Kidney (tissue), 14 donors: ENCODE results near the gene ASB4. TPM values are rescaled to one million over a fixed set of nuclear protein-coding genes. Genes with fewer than 3 reads are reported as not detected.

Source experiments
- DNase-seq, 5 donors: peaks; one replicate each; pipeline ENCODE4 v3.0.0-alpha.2; 2013 to 2020
- FAIRE-seq: peaks from 2 replicates; lab custom pipeline; 2012; peaks lifted over from hg19 to GRCh38; lab: Jason Lieb, UNC
- H3K27ac ChIP-seq, 2 donors: one replicate each; pipeline ENCODE4 v1.7.0; 2013; ENCODE audit warnings: low read depth in 2 of 2, low read length in 2 of 2, inconsistent platforms in 1 of 2
- H3K27me3 ChIP-seq: one replicate; pipeline ENCODE4 v1.7.1; 2013; ENCODE audit warnings: low read length, inconsistent platforms; ENCODE audit not compliant: control insufficient read depth, insufficient read depth
- H3K36me3 ChIP-seq, 3 donors: one replicate each; pipeline versions ENCODE4 v1.7.0 to v1.7.1; 2013; ENCODE audit warnings: low read length in 3 of 3, control low read depth in 1 of 3, inconsistent platforms in 1 of 3; ENCODE audit not compliant: insufficient read depth in 3 of 3, control insufficient read depth in 2 of 3
- H3K4me1 ChIP-seq, 3 donors: one replicate each; pipeline versions ENCODE4 v1.7.0 to v1.7.1; 2013; ENCODE audit warnings: low read length in 3 of 3, inconsistent platforms in 1 of 3, low read depth in 1 of 3; ENCODE audit not compliant: control insufficient read depth in 2 of 3, insufficient read depth in 2 of 3
- H3K4me3 ChIP-seq, 3 donors: one replicate each; pipeline versions ENCODE4 v1.7.0 to v1.8.1; 2013; ENCODE audit warnings: low read length in 3 of 3, control low read depth in 1 of 3, inconsistent platforms in 1 of 3
- H3K9ac ChIP-seq, 3 donors: one replicate each; pipeline versions ENCODE4 v1.7.0 to v1.7.1; 2013; ENCODE audit warnings: low read length in 3 of 3, control low read depth in 1 of 3, inconsistent platforms in 1 of 3
- H3K9me3 ChIP-seq, 3 donors: one replicate each; pipeline versions ENCODE4 v1.7.0 to v1.7.1; 2013; ENCODE audit warnings: low read length in 3 of 3, control low read depth in 1 of 3, inconsistent platforms in 1 of 3; ENCODE audit not compliant: control insufficient read depth in 2 of 3, insufficient read depth in 1 of 3
- CTCF ChIP-seq: IDR thresholded peaks from 3 replicates; pipeline ENCODE4 v1.5.1; 2012; ENCODE audit warnings: mild to moderate bottlenecking, moderate library complexity, borderline replicate concordance; ENCODE audit not compliant: insufficient read depth; ENCODE audit errors: extremely low read depth
- intact Hi-C: fragments of 100-400 bp; cut with DNase I; formaldehyde crosslinking; loops from one replicate; pipeline ENCODE4 v1.11.1; 2022
- polyA plus RNA-seq: library from polyadenylated mRNA; stranded (reverse); fragments of 350-450 nt; fragmentation: Illumina TruSeq; extraction: RNeasy Lipid Tissue Mini Kit (QIAGEN cat#74804); gene quantifications from one replicate; pipeline ENCODE4 v1.2.3, GENCODE V29; 2014; ENCODE audit warnings: low read depth, low replicate concordance; ENCODE audit not compliant: insufficient read depth
- total RNA-seq: library from RNA; stranded (reverse); fragmentation: NEBNext Ultra II Directional; extraction: Animal tissue kit (Norgen Biotek cat#: 25700); gene quantifications from one replicate; pipeline ENCODE4 v1.2.1, GENCODE V29; 2021
- donor health status: control.
- donor health status: control.
- donor health status: control.
- donor health status: control.
- donor health status: control.
- donor health status: DM: yes; HTN: yes; CAD: no.
- donor health status: Normal renal cell carcinoma (clear cell type).

ASB4 gene
- total and polyA plus RNA-seq, 2 donors from 2014 or later: 0.09 TPM; not detected in 1

- H3K36me3 ChIP-seq: no peaks in the 10 kb centered on the region
- intact Hi-C loops: no loop called here
- TF ChIP-seq CTCF: no peak
- peak in 3 of 5 donors; percentile 30 to 76 (median 71) for DNase-seq
- peaks cover 3 to 6% (median 4%) of the 10 kb centered on the region in 3 donors for H3K4me1 ChIP-seq
- H3K9me3 ChIP-seq: no peaks in the 10 kb centered on the region
- H3K9ac ChIP-seq: no peak overlapping the region
- no peak for FAIRE-seq
- H3K4me3 ChIP-seq: no peak overlapping the region
- H3K27ac ChIP-seq: no peak overlapping the region
- no peaks in the 10 kb centered on the region for H3K27me3 ChIP-seq
Observed at GRCh38 chr7:95472581-95473161, 13.1 kb upstream of the ASB4 start.

- no peaks in the 10 kb centered on the region for H3K27me3 ChIP-seq
- no peak for TF ChIP-seq CTCF
- H3K4me3 ChIP-seq: no peak overlapping the region
- H3K9ac ChIP-seq: no peak overlapping the region
- no peaks in the 10 kb centered on the region for H3K36me3 ChIP-seq
- H3K4me1 ChIP-seq: peaks cover 5 to 6% (median 6%) of the 10 kb centered on the region in 3 donors
- intact Hi-C loops: no loop called here
- H3K27ac ChIP-seq: no peak overlapping the region
- no peaks in the 10 kb centered on the region for H3K9me3 ChIP-seq
- no peak for FAIRE-seq
- no peak for DNase-seq
Observed at GRCh38 chr7:95473276-95473985, 12.3 kb upstream of the ASB4 start.

- H3K36me3 ChIP-seq: no peaks in the 10 kb centered on the region
- FAIRE-seq: no peak
- H3K4me3 ChIP-seq: no peak overlapping the region
- intact Hi-C loops: no loop called here
- no peak overlapping the region for H3K27ac ChIP-seq
- peaks cover 8 to 9% (median 9%) of the 10 kb centered on the region in 3 donors for H3K4me1 ChIP-seq
- H3K9ac ChIP-seq: no peak overlapping the region
- no peak for TF ChIP-seq CTCF
- DNase-seq: peak in 1 of 5 donors; percentile 32
- H3K27me3 ChIP-seq: no peaks in the 10 kb centered on the region
- no peaks in the 10 kb centered on the region for H3K9me3 ChIP-seq
Observed at GRCh38 chr7:95476072-95476847, 9.5 kb upstream of the ASB4 start.
